ENCODE results near the gene PDE4D.

The PDE4D gene

DNA sequence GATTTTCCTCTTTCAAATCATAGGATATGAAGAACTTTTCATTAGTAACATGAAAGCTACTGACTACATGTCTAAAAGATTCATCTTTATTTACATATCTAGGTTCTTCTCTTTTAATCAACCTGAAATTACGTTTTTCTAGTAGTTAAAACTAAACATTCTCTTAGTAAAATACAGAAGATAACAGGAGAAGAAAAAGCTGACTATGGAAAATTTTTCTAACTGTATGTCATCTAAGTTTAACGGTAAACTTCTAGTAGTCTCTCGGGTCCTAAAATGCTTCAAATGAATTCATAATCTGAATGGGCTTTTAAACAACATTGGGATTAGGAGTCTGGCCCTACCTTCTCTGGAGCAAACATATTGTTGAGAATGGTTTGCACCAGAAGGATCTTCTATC lies 151.9 kb downstream of the PDE4D start:
- DNase-seq (ENCODE audit: low read depth), result no peak

DNA sequence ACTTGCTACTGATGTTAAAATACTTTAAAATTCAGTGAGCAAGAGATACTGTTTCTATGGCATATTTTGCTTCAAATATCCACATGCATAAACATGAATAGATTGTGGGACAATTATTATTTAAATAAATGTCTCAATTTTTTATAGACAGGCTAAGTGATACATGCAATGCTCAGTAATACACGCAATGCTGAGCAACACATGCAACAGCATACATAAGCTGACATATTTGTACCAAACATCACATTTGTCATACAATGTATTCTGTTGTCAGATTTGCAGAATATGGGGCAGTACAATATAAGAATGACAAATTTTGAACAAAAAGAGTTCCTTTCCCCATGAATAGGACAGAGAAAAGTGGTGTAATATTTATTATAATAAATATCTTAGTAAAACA lies 155.5 kb downstream of the PDE4D start:
- DNase-seq (ENCODE audit: low read depth), result no peak

DNA sequence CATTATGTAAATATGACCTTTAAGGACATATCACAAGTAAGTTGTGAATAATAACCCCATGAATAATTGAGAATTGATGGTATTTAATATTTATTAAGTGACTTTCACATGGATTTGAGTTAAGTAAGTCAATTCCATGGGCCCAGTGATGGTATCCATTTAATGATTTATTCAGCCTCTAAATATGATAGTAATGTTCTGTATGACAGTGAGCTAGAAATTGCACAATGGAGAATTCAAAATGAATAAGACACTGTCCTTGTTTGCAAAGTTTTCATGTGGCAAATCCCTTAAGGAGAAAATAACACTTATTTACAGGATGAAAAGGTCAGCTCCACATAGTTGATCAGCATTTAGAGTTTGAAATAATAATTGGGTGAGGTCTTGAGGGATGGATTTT lies 160.7 kb downstream of the PDE4D start:
- DNase-seq (ENCODE audit: low read depth), result no peak

DNA sequence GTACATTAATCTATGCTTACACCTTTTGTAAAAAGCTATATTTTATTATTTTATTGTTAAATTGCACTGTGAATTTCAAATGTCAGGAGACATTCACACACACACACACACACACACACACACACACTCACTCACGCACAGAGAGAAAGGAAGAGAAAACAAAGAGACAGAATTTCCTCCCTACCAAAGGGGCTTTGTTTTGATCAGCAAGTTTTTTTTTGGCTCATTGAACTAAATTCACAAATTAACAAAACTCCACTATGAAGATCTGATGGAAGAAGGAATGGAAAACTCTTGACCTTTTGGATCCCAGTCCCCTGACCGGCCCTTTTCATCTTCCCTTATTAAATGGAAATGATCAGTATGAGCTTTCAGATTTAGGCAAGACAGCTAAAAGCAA lies 161.2 kb downstream of the PDE4D start:
- no peak for DNase-seq (ENCODE audit: low read depth)

DNA sequence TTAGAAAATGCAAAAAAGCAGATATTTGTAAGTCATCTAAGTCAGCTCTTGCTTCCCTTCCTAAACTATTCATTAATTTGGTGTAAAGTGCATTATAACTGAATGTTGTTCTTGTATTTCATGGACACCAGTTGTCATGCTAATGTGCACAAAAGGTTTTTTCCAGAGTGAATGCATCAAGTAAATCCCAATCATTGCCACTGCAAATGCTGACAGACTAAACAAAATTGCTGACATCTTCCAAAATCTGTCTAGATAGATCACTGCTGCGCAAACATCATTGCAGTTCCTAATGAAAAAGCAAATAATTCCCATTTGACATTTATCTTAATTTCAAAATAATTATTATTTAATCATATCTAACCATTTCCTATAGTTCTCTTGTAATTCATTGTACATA lies 161.7 kb downstream of the PDE4D start:
- DNase-seq (ENCODE audit: low read depth), result no peak

DNA sequence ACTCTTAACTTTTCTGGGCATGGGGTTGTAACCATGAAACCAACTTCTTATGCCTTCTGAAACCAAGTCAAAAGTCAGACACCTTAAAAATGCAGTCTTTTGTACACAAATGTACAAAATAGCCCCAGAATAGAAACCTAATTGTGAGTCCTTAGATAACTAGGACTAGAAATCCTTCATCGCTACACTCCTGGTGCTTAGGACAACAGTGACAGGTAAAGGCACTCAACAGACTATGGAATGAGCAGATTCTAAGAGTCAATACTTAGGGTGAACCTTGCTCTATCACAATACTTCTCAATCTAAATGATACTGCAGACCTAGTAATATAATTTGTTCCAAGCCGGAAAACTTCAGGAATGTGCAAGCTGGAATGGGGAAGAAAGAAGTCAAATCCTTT lies 163.7 kb downstream of the PDE4D start:
- DNase-seq (ENCODE audit: low read depth), result no peak

DNA sequence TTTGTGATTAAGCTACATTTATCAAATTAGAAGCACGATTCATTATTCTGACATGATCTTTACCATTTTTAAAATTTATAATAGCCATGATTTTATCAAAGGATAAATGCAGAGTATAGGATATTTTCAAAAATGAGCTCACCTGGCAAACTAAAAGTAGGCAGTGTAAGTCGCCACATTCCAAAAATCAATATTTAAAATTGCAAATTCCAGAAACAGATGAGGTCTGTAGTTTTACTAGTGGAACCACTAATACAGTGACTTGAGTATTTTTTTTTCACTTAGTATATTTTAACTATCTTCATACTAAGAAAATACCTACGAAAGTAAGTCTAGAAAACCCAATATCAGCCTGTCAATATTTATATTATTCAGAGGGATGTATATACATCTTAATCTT lies 164.2 kb downstream of the PDE4D start:
- no peak for DNase-seq (ENCODE audit: low read depth)

DNA sequence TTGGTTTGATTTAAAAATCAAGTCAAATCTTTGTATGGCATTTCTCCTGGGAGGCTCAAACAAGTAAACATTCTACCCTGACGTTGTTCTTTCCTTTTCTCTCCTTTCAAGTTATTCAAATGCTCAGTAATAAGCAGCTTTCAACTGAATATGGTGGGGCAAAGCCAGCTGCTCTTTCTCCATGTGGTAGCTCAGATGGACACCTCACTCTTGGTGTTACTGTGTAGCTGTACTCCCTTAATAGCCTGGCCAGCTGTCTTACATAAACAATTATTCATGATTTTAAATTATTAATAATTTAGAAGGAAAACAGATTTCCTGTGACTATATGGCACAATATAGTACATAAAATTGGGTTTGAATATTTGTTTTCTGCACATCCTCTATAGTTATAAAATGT lies 165.2 kb downstream of the PDE4D start:
- DNase-seq (ENCODE audit: low read depth), result no peak

DNA sequence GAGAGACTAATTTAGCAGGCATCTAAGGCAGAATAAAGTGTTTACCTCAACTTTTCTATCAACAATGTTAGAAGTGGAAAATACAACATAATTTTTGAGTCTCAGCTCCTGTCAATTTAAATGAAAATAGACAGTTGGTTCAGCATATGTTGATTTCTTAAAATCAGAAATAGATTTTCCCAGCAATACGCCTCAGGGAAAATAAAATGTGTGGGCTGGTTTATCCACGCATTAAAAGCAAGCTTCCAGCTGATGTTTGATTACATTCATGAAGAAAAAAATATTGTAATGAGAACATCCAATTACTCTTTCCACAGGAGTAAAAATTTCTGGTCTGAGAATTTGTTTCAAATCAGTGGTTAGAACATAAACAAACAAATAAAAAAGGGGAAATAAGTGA lies 166.3 kb downstream of the PDE4D start:
- no peak for DNase-seq (ENCODE audit: low read depth)

DNA sequence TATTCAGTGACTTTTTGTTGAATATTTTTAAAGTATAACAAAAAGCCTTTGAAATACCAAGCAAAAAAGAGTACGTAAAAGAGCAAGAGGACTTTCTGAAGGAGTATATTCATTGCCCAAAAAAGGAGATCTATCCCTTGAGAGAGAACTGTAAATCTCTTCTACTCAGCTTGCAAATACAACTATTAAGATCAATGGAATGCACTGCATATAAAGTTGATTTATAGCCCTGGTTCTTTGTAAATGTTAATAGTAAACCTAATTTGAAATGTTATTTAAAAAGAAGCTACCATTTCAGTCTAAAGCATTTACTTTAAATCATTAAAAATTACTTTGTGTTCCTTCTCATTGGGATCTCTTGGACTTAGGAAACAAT lies 168.1 kb downstream of the PDE4D start:
- DNase-seq (ENCODE audit: low read depth), result no peak

DNA sequence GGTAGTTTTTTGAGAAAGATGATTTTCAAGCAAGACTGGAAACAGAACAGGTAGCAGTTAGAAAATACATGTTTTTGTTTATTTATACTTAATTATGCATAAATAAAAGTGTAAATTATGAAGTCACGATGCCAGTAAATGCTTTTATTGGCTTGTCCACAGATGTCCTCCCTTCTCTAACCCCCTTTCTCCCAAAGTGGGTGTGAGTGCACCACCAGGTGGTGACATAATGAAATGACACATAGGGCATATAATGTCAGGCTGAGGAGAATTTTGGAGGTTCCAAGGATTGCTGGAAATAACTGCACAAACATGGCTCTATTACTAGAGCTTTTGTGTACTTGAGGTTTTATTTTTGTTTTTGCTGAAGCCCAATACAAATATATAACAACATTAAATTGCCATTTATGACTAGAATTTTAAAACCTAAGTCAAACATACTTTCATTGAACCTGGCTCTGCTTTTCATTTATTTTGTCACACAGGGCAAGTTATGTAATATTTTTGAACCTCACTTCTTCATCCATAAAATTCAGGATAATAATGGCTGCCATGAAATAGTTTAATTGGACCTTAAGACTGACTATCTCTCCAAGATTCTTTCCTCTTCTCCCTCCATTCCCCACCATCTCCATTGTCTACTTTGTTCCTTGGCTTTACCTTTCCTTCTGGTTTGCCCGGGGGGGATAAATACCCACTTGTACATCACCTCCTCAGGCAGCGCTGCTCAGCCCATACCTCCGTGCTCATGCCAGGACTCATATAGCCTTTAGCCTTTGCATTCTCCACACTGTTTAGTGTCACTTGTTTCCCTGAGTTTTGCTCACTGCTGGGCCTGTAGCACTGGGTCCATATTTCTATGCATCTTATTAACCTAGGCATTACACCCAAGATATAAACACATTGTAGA lies 168.8 kb downstream of the PDE4D start:
- no peak for DNase-seq (ENCODE audit: low read depth)

DNA sequence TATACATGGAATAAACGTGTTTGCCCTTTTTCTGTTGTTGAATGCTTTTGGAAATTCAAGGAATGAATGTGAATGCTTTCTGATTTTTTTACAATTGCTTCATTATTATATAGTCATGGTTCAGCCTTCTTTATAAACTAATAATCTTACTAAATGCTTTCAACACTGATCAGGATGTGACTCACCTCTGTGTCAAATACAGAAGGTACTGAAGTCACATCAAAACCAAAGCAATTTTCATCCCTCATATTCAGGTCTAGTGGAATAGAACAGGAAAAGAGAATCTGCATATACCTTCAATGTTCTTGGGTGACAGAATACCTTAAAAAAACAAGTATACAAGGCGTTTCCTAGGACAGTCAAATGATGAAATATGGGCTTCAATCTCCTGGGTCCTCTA lies 170.7 kb downstream of the PDE4D start:
- no peak for DNase-seq (ENCODE audit: low read depth)

DNA sequence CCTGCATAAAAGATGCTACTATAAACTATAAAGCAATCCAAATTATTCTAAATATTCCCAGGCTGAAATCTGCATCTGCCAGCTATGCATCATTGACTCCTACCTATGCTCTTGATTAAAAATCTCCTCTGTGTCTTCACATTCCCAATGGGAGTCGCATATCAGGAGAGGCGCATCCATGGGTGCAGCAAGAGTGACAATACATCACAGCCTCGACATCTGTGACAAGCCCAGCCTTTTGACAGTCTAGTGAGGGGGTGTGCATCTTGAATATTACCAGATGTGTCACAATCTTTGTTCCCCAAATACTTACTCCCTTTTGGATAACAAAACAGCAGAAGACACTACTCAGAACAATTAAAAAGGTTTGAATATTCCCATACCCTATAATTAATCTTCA lies 171.8 kb downstream of the PDE4D start:
- no peak for DNase-seq (ENCODE audit: low read depth)

DNA sequence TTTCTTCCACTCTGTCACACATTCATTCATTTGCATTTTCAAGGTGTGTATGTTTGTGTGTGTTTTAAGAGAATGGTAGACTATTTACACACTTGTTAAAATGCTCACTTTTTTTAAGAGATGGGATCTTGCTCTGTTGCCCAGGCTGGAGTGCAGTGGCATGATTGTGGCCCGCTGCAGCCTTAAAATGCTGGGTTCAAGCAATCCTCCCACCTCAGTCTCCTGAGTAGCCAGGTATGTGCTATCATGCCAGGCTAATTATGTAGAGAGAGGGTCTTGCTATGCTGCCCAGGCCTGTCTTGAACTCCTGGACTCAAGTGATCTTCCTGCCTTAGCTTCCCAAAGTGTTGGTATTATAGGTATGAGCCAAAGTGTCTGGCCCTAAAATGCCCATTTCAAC lies 173.5 kb downstream of the PDE4D start:
- DNase-seq (ENCODE audit: low read depth), result no peak

DNA sequence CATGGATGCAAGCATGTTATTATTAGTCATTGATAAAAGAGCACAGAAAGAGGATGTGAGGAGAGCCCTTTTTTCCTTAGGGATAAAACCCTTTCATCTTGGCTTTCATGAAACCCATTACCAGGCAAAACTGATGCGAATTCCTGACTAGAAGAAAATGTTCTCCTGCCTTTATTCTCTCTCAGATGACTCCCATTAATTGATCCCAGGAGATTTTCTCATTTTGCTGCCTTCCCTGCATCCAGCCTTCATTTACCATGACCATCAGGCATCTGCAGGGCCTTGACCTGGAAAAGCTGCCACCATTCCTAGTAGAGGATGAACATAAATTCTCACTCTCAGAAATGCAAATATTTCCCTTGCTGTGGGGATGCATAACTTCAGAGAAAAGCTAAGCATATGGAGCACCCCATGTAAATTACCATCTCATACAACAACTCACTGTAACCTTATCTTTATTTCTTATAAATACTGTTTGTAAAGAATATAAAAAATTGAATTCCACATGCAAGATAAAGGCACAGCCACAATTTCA lies 176.5 kb downstream of the PDE4D start:
- no peak for DNase-seq (ENCODE audit: low read depth)

DNA sequence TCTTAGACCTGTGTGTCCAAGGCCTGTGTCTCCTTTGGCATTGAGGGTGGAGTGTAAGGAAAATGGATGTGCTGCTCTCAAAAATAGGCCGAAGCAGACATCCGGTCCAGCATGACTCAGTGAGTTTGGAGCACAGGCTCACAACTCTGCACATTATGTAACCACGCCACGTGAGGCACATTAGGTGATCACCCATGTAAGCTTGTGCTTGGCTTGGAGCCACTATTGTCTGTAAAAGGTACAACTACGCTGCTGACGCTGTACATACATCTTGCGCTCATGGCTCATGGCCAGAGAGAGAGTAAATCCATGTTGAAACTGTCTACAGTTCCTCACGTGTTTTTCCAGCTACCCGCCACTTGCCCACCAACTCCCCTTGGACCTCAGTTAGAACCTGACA lies 177.5 kb downstream of the PDE4D start:
- no peak for DNase-seq (ENCODE audit: low read depth)

DNA sequence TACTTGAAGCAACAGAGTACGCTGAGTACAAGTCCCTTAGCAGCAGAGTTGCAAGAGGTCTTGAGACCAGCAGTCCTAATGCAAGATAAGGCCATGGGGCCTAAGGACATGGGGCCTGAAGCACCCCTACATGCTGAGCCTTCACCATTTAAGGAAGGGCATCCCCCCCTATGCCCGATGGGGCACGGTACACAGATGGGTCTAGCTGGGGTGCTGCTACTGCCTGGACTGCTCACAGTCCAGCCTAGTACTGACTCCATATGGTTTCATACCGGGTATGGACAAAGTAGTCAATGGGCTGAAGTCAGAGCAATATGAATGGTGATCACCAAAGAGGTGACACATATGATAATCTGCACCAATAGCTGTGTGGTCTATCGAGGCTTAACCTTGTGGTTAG lies 178.3 kb downstream of the PDE4D start:
- DNase-seq (ENCODE audit: low read depth), result no peak

DNA sequence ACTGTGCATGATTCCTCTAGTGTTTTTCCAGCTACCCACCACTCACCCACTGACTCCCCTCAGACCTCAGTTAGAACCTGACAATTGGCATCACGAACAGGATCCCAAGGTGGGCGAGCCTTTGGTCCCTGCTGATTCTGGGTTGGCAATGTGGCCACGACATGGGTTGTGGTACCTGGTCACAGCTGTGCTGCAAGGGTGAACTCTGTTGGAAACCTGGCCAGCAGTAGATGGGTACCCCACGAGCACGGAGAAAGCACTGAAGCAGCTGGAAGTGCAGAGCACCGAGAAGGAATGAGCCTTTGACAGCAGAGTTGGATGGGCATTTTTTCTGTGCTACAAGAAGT lies 180.1 kb downstream of the PDE4D start:
- no peak for DNase-seq (ENCODE audit: low read depth)

DNA sequence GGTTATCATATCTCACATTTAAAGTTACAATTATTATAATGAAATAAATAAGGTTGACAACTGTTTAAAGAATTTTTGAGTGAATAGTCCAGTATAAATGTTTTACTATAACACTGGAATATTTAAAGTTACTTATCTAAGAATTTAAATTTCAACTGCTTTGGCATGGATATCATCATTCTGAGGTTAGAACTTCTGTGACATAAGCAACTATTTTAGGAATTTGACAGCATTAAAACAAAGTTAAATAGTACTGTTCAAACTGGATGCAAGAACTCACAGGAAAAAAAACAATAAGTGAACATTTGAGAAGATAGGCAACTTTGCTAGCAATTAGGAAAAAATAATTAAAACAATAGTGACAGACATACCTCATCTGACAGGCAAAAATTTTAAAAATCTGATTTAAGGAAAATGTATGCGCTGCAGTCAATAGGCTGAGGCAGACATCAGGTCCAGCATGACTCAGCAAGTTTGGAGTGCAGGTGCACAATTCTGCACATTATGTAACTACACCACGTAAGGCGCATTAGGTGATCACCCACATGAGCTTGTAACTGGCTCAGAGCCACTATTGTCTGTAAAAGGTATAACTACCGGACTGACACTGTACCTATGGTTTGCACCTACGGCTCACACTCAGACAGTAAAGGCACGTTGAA lies 180.6 kb downstream of the PDE4D start:
- no peak for DNase-seq (ENCODE audit: low read depth)

DNA sequence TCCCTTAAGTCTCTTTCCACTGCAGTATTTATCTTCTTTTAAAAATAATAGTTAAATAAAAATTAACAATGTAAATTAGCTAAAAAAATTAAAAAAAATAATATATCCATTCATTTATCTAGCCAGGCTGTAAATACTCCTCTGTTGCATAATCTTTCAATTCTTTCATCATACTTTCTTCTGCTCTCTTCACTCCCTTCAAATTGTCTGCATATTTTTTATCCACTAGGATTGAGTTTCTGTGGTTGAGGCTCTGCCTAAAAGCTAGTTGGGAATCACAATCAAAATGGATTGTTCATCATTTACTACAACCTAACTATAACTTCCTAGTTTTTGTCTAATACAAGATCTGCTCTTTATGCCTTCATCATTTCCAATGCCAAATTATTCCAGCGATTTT lies 182.2 kb downstream of the PDE4D start:
- no peak for DNase-seq (ENCODE audit: low read depth)

DNA sequence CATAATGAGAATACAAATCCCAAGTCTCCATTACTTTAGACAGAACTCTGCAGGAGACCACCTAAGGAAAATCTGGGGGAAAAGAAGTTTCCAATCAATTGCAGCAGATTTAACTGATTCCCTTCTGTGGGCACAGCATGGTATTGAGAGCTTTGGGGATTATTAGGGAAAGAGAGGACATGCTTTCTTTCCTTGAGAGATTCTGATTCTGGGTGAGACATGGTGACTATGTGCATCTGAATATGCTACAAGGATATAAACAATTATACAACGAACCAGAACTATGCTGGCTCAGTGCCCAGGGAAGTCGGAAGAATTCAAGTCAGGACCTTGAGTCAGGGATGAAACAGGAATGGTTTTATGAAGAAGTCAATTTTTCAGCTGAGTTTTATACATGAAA lies 183.7 kb downstream of the PDE4D start:
- DNase-seq (ENCODE audit: low read depth), result no peak

DNA sequence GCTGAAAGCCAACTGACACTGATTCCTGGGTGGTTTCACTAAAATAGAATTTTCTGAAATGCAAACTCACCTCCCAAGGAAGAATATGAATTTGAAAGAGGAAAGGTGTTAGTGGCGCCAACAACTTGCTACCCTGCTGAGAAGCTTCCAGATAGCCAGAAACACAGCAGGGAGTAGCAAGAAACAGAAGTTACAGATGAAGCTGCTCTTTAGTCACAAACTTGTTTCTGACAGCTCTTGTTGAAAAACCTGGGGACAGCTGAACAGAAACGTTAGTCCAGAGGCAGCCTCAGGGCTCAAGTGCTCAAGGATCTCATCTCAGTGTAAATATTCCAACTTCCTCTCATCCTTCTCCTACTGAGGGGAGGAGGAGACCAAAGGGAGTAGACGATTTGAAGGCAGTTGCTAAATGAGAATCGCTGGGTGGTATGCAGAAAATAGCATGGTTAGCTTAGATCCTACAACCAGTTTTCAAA lies 184.1 kb downstream of the PDE4D start:
- no peak for DNase-seq (ENCODE audit: low read depth)

DNA sequence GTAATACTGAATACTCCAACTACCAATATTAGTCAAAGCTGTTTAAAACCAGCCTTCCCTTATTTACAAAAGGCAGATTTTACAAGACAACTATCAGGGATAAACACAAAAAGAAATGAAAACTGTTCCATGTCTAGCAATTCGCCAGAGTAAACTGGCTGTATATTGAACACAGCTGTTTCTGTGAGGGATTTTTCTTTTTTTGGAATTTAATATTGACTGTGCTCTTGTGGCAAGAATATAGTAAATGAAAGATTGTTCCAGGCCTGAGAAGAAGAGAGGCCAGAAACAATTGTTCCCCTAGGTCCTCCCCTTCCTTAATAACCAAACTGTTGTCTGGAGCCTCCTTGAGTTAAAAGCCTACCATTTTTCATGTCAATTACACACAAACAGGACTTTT lies 188.6 kb downstream of the PDE4D start:
- DNase-seq (ENCODE audit: low read depth), result no peak

DNA sequence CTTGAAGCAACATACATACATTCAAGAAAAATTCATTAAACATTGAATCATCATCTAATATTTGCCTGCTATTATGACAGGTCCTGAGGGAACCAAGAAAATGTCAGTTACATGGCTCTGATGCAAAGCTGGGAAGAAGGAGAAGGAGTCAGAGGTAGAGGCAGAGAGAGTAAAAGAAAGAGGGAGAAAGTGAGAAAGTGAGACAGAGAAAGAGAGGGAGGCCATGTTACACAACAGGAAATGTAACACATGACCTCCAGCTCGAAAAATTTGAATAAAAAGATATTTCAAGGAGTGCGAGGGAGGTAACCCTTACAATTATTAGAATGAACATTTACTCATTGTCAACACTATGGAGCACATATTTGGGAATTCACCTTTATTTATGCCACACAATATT lies 189.7 kb downstream of the PDE4D start:
- DNase-seq (ENCODE audit: low read depth), result no peak
